ENCODE measurements around the gene IQSEC1. TPM values are rescaled to one million over a fixed set of nuclear protein-coding genes. Genes with fewer than 3 reads are reported as not detected.

The IQSEC1 gene
- total RNA-seq, 3 donors from 2014 or later, result 17.1 to 24.8 (median 19.4) TPM

- Mint-ChIP-seq H3K4me1 (ENCODE audit: low read depth) (peaks cover 87% of the 10 kb centered on the region), H3K9me3 (no peaks in the 10 kb centered on the region), H3K27me3 (ENCODE audit: low read depth) (no peaks in the 10 kb centered on the region), H3K36me3 (ENCODE audit: insufficient read depth) (peaks cover 9% of the 10 kb centered on the region), H3K4me3 (peak overlapping the region; percentile 69)
- DNase-seq (peak; percentile 79), ATAC-seq (peak; percentile 66 to 73)
These were observed 61.5 kb downstream of the IQSEC1 start for GRCh38 chr3:13011573-13012220.

- Mint-ChIP-seq H3K4me3 (peak overlapping the region; percentile 69), H3K4me1 (ENCODE audit: low read depth) (peaks cover 88% of the 10 kb centered on the region), H3K36me3 (ENCODE audit: insufficient read depth) (peaks cover 9% of the 10 kb centered on the region), H3K9me3 (no peaks in the 10 kb centered on the region), H3K27me3 (ENCODE audit: low read depth) (no peaks in the 10 kb centered on the region)
- DNase-seq, result no peak
- no peak for ATAC-seq
These were observed 62.3 kb downstream of the IQSEC1 start for GRCh38 chr3:13010780-13011572.

GRCh38 chr3:13009946-13010315 is 63.3 kb downstream of the IQSEC1 start:
- H3K27me3 Mint-ChIP-seq (ENCODE audit: low read depth), result no peaks in the 10 kb centered on the region
- H3K9me3 Mint-ChIP-seq, result no peaks in the 10 kb centered on the region
- ATAC-seq (no peak), DNase-seq (no peak)
- peaks cover 9% of the 10 kb centered on the region for H3K36me3 Mint-ChIP-seq (ENCODE audit: insufficient read depth)
- peak overlapping the region; percentile 63 for H3K4me3 Mint-ChIP-seq
- peaks cover 96% of the 10 kb centered on the region for H3K4me1 Mint-ChIP-seq (ENCODE audit: low read depth)

DNA sequence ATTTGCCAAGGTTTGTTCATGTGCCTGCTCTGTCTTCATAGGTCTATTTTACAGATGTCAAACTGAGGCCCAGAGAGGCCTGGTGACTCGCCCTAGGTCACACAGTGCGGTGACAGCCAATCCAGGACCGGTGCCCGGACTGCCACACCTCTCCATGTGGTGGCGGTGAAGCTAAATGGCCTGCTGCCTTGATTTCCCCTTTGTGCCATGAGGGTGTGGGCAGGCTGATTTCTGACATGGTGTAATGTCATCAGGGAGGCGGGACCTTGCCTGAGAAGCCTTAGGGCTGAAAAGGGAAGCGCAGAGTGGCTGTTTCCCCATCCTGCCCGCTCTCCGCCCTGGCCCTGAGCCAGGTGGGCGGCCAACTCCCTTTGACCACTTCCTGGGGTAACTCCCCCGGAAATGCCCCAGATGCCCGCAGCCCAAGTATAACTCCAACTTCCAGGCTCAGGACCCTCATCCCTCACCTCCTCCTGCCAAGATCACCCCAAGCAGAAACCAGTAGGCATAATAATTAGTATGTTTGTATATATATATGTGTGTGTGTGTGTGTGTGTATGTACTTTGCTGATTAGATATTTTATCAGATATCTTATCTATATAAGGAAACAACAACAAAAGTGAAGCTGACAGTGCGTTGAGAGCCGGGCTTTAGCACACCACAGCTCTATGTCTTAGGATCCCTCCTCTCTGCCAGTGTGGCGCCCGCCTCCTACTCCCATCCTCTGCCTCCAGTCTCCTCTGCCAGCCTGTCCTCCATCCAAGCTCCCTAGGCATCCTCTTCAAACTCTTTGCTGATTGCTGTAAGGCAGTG is 63.9 kb downstream of the IQSEC1 start:
- Mint-ChIP-seq H3K36me3 (ENCODE audit: insufficient read depth) (peaks cover 9% of the 10 kb centered on the region), H3K9me3 (no peaks in the 10 kb centered on the region), H3K27me3 (ENCODE audit: low read depth) (no peaks in the 10 kb centered on the region), H3K4me3 (peak overlapping the region; percentile 63), H3K4me1 (ENCODE audit: low read depth) (peaks cover 96% of the 10 kb centered on the region)
- DNase-seq (no peak), ATAC-seq (no peak)

DNA sequence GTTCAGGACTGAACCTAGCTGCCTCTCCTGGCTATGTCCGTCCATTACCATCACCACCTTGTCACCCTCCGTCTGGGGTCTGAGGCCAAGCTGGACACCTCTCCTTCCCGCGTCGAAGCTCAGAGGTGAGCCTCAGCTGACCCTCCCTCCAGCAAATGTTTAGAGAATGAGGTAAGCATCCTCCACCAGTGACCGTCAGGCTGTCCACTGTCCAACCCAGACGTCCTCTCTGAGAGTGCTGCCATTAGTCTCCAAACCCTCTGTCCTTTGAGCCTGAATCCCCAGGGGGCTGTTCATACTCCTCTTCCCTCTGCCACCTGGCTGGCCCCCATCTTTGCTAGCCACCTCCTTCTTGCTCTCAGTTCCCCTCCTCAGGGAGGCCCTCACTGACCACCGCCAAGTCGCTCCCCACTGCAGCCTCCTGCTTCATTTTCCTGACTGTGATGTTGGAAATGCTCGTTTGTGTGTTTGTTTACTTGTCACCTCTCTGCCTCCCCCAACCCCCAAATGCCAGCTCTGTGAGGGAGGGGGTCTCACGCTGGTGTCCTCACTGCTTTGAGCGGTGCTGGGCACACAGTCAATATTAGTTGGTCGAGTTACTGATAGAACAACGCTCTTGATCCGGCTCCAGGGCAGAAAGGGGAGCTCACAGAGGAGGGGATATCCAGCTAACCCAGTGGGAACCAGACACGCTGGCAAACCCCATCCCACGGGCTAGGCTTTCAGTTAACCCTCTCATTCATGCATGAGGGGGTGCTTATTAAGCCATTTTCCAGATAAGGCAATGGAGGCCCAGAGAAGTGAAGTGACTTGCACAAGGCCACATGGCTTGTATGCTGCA is 64.9 kb downstream of the IQSEC1 start:
- Mint-ChIP-seq H3K27me3 (ENCODE audit: low read depth) (no peaks in the 10 kb centered on the region), H3K4me1 (ENCODE audit: low read depth) (peaks cover 96% of the 10 kb centered on the region), H3K9me3 (no peaks in the 10 kb centered on the region), H3K36me3 (ENCODE audit: insufficient read depth) (peaks cover 7% of the 10 kb centered on the region), H3K4me3 (peak overlapping the region; percentile 29)
- no peak for ATAC-seq
- no peak for DNase-seq

DNA sequence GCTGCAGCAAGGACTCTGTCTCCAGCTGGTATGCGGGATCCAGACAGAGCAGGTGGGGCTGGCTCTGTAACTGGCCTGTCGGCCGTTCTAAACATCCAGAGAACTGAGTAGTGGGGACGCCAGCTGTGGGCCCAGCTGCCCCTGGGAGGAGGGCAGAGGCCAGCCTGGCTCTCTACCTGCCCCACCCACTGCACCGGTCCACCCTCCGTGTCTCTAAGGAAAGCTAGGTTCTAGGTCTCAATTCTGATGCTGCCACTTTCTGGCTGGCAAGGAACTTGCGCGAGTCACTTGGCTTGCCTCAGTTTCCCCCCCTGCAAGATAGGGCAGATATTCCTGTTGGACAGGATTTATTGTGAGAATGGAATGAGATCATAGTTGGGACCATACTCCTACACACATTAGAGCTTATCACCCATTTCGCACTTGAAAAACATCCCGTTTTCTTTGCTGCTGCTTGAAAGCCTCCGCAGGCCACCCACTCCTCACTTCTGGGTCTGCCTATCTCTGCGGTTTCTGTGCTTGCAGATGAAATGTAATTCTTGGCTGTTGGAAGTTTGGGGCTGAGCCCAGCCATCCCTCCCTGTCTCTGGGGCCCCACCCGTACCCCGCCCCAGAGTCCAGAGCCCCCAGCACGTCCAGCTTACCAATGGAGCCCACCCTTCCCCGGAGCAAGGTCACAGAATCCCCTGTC is 65.8 kb downstream of the IQSEC1 start:
- DNase-seq (no peak), ATAC-seq (no peak)
- Mint-ChIP-seq H3K36me3 (ENCODE audit: insufficient read depth) (peaks cover 7% of the 10 kb centered on the region), H3K9me3 (no peaks in the 10 kb centered on the region), H3K4me3 (no peak overlapping the region), H3K4me1 (ENCODE audit: low read depth) (peaks cover 97% of the 10 kb centered on the region), H3K27me3 (ENCODE audit: low read depth) (no peaks in the 10 kb centered on the region)

DNA sequence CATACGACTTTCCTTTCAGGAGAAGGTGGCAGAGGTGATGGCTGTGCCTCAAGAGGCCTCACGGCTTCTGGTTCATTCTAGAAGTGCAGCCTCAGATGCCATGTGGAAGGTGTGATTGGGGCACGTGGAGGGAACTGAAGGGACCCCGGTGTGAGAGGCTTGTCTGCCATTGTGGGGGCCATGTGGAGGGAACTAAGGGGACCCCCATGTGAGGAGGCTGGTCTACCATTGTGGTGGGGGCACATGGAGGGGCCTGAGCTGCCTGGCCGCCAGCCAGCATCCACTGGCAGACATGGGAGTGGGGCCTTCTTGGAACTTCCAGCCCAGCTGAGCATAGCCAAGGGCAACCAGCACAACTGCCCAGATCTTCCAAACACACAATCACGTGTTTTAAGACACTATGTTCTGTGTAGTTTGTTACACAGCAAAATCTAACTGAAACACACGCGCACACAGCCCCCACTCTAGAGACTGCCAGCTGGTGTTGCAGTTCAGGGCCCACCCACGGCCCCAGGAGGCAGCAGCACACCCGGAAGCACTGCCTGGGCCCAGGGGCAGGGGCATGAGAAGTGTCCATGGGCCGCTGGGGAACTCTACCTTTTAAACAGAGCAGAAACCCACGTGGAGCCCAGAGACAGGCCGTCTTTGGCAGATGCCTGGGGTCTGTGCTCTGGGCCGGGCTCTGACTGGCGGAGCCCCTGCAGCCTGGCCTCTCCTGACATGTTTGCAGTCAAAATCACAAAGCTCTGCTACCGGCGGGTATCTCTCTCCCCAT is 66.8 kb downstream of the IQSEC1 start:
- Mint-ChIP-seq H3K9me3 (no peaks in the 10 kb centered on the region), H3K36me3 (ENCODE audit: insufficient read depth) (peaks cover 9% of the 10 kb centered on the region), H3K4me3 (no peak overlapping the region), H3K4me1 (ENCODE audit: low read depth) (peaks cover 94% of the 10 kb centered on the region), H3K27me3 (ENCODE audit: low read depth) (no peaks in the 10 kb centered on the region)
- ATAC-seq, result no peak
- no peak for DNase-seq

GRCh38 chr3:13005301-13005700 is 67.9 kb downstream of the IQSEC1 start:
- no peaks in the 10 kb centered on the region for H3K27me3 Mint-ChIP-seq (ENCODE audit: low read depth)
- peaks cover 12% of the 10 kb centered on the region for H3K36me3 Mint-ChIP-seq (ENCODE audit: insufficient read depth)
- no peaks in the 10 kb centered on the region for H3K9me3 Mint-ChIP-seq
- H3K4me3 Mint-ChIP-seq, result no peak overlapping the region
- ATAC-seq, result no peak
- DNase-seq, result no peak
- peaks cover 90% of the 10 kb centered on the region for H3K4me1 Mint-ChIP-seq (ENCODE audit: low read depth)

- Mint-ChIP-seq H3K36me3 (ENCODE audit: insufficient read depth) (peaks cover 16% of the 10 kb centered on the region), H3K9me3 (no peaks in the 10 kb centered on the region), H3K4me3 (no peak overlapping the region), H3K4me1 (ENCODE audit: low read depth) (peaks cover 90% of the 10 kb centered on the region), H3K27me3 (ENCODE audit: low read depth) (no peaks in the 10 kb centered on the region)
- DNase-seq (no peak), ATAC-seq (no peak)
These were observed 68.9 kb downstream of the IQSEC1 start for GRCh38 chr3:13004376-13004775.

DNA sequence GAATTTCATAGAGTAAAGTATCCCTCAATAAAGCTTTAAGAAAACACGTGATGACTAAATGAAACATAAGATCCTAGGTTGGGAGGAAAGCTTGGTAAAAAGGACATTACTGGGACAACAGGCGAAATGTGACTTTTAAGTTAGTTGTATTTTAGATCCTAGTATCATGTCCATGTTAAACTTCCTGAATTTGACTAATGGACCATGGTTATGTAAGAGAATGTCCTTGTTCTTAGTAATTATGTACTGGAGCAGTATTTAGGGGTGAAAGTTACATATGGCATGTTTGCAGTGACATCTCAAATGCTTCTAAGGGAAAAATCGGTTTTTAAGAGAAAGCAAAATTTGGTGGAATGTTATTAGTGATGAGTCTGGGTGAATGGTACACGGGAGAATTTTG is 69.6 kb downstream of the IQSEC1 start:
- H3K4me1 Mint-ChIP-seq (ENCODE audit: low read depth), result peaks cover 90% of the 10 kb centered on the region
- H3K36me3 Mint-ChIP-seq (ENCODE audit: insufficient read depth), result peaks cover 14% of the 10 kb centered on the region
- H3K9me3 Mint-ChIP-seq, result no peaks in the 10 kb centered on the region

GRCh38 chr3:13002398-13003124 is 70.7 kb downstream of the IQSEC1 start:
- Mint-ChIP-seq H3K27me3 (ENCODE audit: low read depth) (no peaks in the 10 kb centered on the region), H3K4me1 (ENCODE audit: low read depth) (peaks cover 82% of the 10 kb centered on the region), H3K9me3 (no peaks in the 10 kb centered on the region), H3K4me3 (peak overlapping the region; percentile 43), H3K36me3 (ENCODE audit: insufficient read depth) (peaks cover 11% of the 10 kb centered on the region)
- DNase-seq (no peak), ATAC-seq (peak; percentile 83 to 85)

More for the DNA sequence above, 69.6 kb downstream of the IQSEC1 start:
- no peak for DNase-seq
- ATAC-seq, result no peak
- H3K27me3 Mint-ChIP-seq (ENCODE audit: low read depth), result no peaks in the 10 kb centered on the region
- H3K4me3 Mint-ChIP-seq, result no peak overlapping the region
